Right atrium auricular region (tissue), 2 donors: ENCODE data around the gene OPRD1. TPM values are rescaled to one million over a fixed set of nuclear protein-coding genes. Genes with fewer than 3 reads are reported as not detected.
A peak's percentile ranks its signal among the peaks of the same experiment; 100 is the strongest.
"Not testable (repeated sequence)": the region's sequence is repeated elsewhere in the genome, so short reads cannot be mapped to it uniquely, and the experiment has no call there.

ENCODE experiments used
- DNase-seq: peaks from one replicate; pipeline ENCODE4 v3.0.0-alpha.2; 2019; ENCODE audit warnings: low spot score
- H3K27ac ChIP-seq, 2 donors: fragments of 200-600 bp; sonication (generic); 1 replicate in 1 of 2; 2 replicates in 1 of 2; pipeline ENCODE4 v1.5.1; 2016 to 2019
- H3K27me3 ChIP-seq, 2 donors: fragments of 200-600 bp; sonication (generic); one replicate each; pipeline versions ENCODE4 v1.5.1 to v1.6.0; 2017 to 2019
- H3K36me3 ChIP-seq: fragments of 200-600 bp; sonication (generic); one replicate; pipeline ENCODE4 v1.5.1; 2016
- H3K4me1 ChIP-seq, 2 donors: fragments of 200-600 bp; sonication (generic); one replicate each; pipeline versions ENCODE4 v1.5.1 to v1.6.0; 2017 to 2019
- H3K4me3 ChIP-seq, 2 donors: fragments of 200-600 bp; sonication (generic); 1 replicate in 1 of 2; 2 replicates in 1 of 2; pipeline ENCODE4 v1.5.1; 2017 to 2019; ENCODE audit warnings: mild to moderate bottlenecking in 1 of 2, moderate library complexity in 1 of 2
- H3K9me3 ChIP-seq, 2 donors: fragments of 200-600 bp; sonication (generic); one replicate each; pipeline ENCODE4 v1.5.1; 2019
- total RNA-seq, 2 donors: library from RNA; depleted of rRNA; stranded (reverse); fragments of >200 nt; gene quantifications; one replicate each; pipeline ENCODE4 v1.1.0, GENCODE V29; 2016
- TF ChIP-seq, protein P1 (sequence below), 2 donors: fragments of 200-600 bp; sonication (generic); IDR thresholded peaks; one replicate each; pipeline ENCODE4 v1.5.1; 2019; ENCODE audit warnings: antibody characterized with exemption in 2 of 2

Gene OPRD1
- total RNA-seq, 2 donors from 2014 or later, result not detected

DNA sequence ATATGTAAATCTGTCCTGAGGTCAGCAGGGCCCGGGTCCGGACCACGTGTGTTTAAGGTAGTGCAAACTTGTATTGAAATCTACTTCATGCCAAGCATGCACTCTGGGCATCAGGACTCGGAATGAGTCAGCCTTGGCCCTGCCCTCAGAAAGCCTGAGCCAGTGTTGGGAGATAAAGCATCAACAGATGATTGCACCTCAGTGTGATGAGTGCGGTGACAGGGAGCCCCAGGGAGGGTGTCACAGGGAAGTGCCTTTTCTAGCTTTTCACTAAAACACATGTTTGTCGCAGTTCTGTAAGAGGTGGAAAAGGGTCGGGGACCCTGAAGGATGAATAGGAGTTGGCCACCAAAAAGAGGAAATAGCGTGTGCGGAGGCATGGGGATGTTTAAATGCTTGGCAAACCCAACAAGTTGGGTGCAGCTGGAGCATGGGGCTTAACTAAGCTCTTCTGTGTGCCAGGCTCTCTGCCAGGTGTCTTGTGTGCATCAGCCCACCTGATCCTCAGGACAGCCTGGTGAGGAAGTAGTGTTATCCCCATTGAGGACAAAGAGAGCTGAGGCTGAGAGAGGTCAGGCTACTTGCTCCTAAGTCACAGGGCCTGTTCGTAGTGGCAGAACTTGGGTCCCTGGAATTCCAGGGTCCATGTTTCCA lies 54.2 kb downstream of the OPRD1 start:
- H3K9me3 ChIP-seq, result no peaks in the 10 kb centered on the region

DNA sequence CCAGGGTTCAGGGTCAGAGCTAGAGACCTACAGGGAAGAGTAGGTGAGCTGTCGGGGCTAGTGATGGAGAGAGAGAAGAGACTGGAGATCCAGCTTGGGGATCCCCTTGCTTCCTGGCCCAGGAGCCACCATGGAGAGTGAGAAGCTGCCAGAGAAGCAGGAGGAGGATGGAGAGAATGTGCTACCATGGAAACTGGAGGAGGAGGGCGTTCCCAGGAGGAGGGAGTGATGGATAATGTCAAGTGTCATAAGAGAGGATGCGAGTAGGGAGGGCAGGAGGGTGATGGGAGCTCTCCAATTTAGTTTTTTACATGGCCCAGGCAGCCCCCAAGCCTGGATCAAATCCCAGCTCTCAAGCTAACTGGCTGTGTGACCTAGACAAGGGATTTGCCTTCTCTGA lies 55.9 kb downstream of the OPRD1 start:
- H3K4me3 ChIP-seq, result no peak overlapping the region
- no peaks in the 10 kb centered on the region for H3K27me3 ChIP-seq
- H3K36me3 ChIP-seq, result no peaks in the 10 kb centered on the region
- H3K9me3 ChIP-seq, result no peaks in the 10 kb centered on the region
- H3K4me1 ChIP-seq, result no peaks in the 10 kb centered on the region
- no peak overlapping the region for H3K27ac ChIP-seq
- DNase-seq, result no peak
- TF ChIP-seq, protein P1, sequence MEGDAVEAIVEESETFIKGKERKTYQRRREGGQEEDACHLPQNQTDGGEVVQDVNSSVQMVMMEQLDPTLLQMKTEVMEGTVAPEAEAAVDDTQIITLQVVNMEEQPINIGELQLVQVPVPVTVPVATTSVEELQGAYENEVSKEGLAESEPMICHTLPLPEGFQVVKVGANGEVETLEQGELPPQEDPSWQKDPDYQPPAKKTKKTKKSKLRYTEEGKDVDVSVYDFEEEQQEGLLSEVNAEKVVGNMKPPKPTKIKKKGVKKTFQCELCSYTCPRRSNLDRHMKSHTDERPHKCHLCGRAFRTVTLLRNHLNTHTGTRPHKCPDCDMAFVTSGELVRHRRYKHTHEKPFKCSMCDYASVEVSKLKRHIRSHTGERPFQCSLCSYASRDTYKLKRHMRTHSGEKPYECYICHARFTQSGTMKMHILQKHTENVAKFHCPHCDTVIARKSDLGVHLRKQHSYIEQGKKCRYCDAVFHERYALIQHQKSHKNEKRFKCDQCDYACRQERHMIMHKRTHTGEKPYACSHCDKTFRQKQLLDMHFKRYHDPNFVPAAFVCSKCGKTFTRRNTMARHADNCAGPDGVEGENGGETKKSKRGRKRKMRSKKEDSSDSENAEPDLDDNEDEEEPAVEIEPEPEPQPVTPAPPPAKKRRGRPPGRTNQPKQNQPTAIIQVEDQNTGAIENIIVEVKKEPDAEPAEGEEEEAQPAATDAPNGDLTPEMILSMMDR (IDR thresholded peaks at IDR 0.05), result no peak

More for the DNA sequence above, 54.2 kb downstream of the OPRD1 start:
- Histone ChIP-seq H3K36me3 (no peaks in the 10 kb centered on the region), H3K4me1 (no peaks in the 10 kb centered on the region), H3K27ac (no peak overlapping the region), H3K27me3 (no peaks in the 10 kb centered on the region), H3K4me3 (no peak overlapping the region)
- no peak for DNase-seq
- TF ChIP-seq, protein P1 (IDR thresholded peaks at IDR 0.05), result no peak

DNA sequence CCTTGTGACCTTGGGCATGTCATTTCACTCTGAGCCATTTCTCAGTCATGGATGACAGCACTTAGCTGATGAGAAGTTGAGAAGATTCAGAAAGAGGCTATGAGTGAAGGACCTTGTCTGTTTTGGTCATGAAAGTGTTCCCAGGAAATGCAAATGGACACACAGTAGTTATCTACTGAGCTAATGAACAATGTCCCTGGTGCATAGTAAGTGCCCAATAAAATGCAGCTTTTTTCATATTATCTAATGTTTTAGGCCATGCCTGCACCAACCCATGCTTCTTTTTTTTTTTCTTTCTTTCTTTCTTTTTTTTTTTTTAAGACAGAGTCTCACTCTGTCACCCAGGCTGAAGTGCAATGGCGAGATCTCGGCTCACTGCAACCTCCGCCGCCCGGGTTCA lies 58.0 kb downstream of the OPRD1 start:
- no peaks in the 10 kb centered on the region for H3K36me3 ChIP-seq
- TF ChIP-seq, protein P1 (IDR thresholded peaks at IDR 0.05), result no peak
- H3K9me3 ChIP-seq, result no peaks in the 10 kb centered on the region
- no peak for DNase-seq
- no peaks in the 10 kb centered on the region for H3K4me1 ChIP-seq
- no peak overlapping the region for H3K4me3 ChIP-seq
- no peaks in the 10 kb centered on the region for H3K27me3 ChIP-seq
- no peak overlapping the region for H3K27ac ChIP-seq

DNA sequence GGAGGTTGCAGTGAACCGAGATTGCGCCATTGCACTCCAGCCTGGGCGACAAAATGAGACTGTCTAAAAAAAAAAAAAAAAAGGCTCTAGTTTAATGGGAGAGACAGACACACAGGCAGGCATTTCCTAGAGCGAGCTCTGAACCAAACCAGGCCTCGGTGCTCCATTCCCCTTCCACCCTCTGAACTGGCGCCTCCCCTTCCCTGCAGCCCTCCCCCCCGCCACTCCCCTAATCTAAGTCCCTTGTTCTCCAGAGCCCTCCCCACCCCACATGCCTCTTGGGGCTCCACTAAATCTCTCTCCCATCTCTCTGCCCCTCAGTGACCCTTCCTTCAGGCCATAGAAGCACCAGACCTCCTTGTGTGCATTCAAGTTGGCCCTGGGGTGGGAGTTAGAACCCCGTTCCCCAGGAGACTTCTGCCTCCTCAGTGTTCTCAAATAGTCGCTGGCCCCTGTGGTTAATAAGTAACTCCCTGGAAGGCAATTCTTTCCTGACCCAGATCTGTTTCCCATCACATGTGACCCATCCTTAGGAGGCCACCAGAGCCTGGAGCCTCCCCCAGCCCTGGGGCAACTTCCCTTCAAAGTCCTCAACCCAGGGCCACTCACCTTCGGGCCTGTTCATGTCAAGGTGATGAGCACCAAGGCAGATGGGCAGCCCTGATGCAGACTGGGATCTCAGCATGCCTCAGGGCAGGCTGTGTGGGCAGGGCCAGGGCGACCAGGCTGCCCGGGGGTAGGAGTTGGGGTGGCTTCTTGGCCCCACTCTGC lies 59.8 kb downstream of the OPRD1 start:
- TF ChIP-seq, protein P1 (IDR thresholded peaks at IDR 0.05), result no peak
- DNase-seq, result no peak
- H3K27me3 ChIP-seq, result no peaks in the 10 kb centered on the region
- no peaks in the 10 kb centered on the region for H3K36me3 ChIP-seq
- H3K4me1 ChIP-seq, result no peaks in the 10 kb centered on the region
- H3K4me3 ChIP-seq, result no peak overlapping the region
- no peak overlapping the region for H3K27ac ChIP-seq
- no peaks in the 10 kb centered on the region for H3K9me3 ChIP-seq

DNA sequence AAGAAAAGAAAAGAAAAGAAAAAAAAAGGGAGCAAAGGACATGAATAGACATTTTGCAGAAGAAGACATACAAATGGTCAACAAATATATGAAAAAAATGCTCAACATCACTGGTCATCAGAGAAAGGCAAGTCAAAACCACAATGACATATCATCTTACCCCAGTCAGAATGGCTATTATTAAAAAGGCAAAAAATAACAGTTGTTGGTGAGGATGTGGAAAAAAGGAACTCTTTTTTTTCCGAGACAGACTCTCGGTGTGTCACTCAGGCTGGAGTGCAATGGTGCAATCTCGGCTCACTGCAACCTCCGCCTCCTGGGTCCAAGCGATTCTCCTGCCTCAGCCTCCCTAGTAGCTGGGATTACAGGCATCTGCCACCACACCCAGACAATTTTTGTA lies 63.2 kb downstream of the OPRD1 start:
- H3K4me1 ChIP-seq, H3K36me3 ChIP-seq, H3K27ac ChIP-seq, H3K27me3 ChIP-seq, DNase-seq, H3K4me3 ChIP-seq, H3K9me3 ChIP-seq: not testable (repeated sequence)

DNA sequence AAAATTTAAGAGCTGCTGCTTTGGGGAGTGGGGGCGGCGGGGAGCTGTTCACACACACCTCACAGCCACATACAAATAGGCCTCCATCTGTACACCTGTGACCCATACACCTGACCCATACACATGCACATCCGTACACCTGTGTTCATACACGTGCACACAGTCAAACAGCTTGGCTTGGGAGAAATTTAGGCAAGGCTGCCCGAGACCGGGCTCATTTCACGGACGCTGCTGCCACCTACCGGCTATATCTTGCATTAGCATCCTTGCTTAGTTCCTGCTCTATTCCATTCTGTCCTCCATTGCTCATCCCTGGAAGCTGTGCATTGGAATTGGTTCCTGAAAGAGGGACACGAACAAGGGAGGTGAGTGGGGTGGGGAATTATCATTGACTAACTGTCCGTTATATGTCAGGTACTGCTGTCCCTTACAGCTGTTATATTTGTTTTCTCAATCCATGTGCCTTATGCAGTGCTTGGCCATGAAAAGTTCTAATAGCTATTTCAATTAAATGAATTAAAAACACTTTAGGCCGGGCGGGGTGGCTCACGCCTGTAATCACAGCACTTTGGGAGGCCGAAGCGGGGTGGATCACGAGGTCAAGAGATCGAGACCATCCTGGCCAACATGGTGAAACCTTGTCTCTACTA lies 65.3 kb downstream of the OPRD1 start:
- peak; percentile 78 for DNase-seq
- Histone ChIP-seq H3K9me3 (no peaks in the 10 kb centered on the region), H3K27me3 (no peaks in the 10 kb centered on the region), H3K4me1 (no peaks in the 10 kb centered on the region), H3K27ac (no peak overlapping the region), H3K4me3 (no peak overlapping the region), H3K36me3 (no peaks in the 10 kb centered on the region)
- TF ChIP-seq, protein P1 (IDR thresholded peaks at IDR 0.05), result peak; percentile 81 to 94
